Gastrocnemius medialis (tissue), 4 donors: Measurements from ENCODE around the gene SUB1.

Experiments
- CTCF ChIP-seq, 5 experiments: fragments of 450-650 bp in 3 of 5; fragments of 200-600 bp in 2 of 5; sonication (generic) in 2 of 5; IDR thresholded peaks in 4 of 5; conservative IDR thresholded peaks in 1 of 5; 1 replicate in 4 of 5; 2 replicates in 1 of 5; pipeline ENCODE4 v1.5.1; 2016 to 2019; ENCODE audit warnings: antibody characterized with exemption in 5 of 5, mild to moderate bottlenecking in 3 of 5, moderate library complexity in 3 of 5
- POLR2A ChIP-seq, 2 donors: fragments of 450-650 bp; IDR thresholded peaks; one replicate each; pipeline ENCODE4 v1.6.1; 2017; ENCODE audit warnings: antibody characterized with exemption in 2 of 2, mild to moderate bottlenecking in 2 of 2, moderate library complexity in 2 of 2

GRCh38 chr5:32613050-32613672 is 27.8 kb downstream of the SUB1 start:
- TF ChIP-seq CTCF (IDR thresholded peaks at IDR 0.05 in 4 of 5, conservative IDR thresholded peaks at IDR 0.05 in 1 of 5) (peak; percentile 79 to 93 (median 89)), POLR2A (IDR thresholded peaks at IDR 0.05) (no peak)
